Upper lobe of right lung (tissue), 1 donor: Measurements from ENCODE around the gene MITF. TPM values are rescaled to one million over a fixed set of nuclear protein-coding genes. Genes with fewer than 3 reads are reported as not detected.

Experiments
- ATAC-seq: fragments of 200-7000 bp; cut with Tn5 transposase; one replicate; pipeline ENCODE4 v1.9.1; 2020; ENCODE audit warnings: mild to moderate bottlenecking, moderate library complexity
- DNase-seq: peaks from one replicate; pipeline ENCODE4 v3.0.0-alpha.2; 2020
- H3K27ac ChIP-seq: fragments of 200-600 bp; one replicate; pipeline ENCODE4 v1.8.0; 2022
- H3K27me3 ChIP-seq: fragments of 200-600 bp; one replicate; pipeline ENCODE4 v1.8.0; 2022; ENCODE audit warnings: mild to moderate bottlenecking
- H3K36me3 ChIP-seq: fragments of 200-600 bp; one replicate; pipeline ENCODE4 v1.8.0; 2022
- H3K4me1 ChIP-seq: fragments of 200-600 bp; one replicate; pipeline ENCODE4 v1.8.0; 2022
- H3K4me3 ChIP-seq: fragments of 200-600 bp; one replicate; pipeline ENCODE4 v1.8.0; 2022; ENCODE audit warnings: mild to moderate bottlenecking
- H3K9me3 ChIP-seq: fragments of 200-600 bp; one replicate; pipeline ENCODE4 v1.8.0; 2022
- CTCF ChIP-seq: fragments of 200-600 bp; IDR thresholded peaks from one replicate; pipeline ENCODE4 v1.8.0; 2022; ENCODE audit warnings: antibody characterized with exemption
- intact Hi-C: fragments of 100-400 bp; cut with DNase I; formaldehyde crosslinking; loops from one replicate; pipeline ENCODE4 v1.11.0; 2022
- total RNA-seq: library from RNA; stranded (reverse); fragmentation: NEBNext Ultra II Directional; extraction: Animal tissue kit (Norgen Biotek cat#: 25700); gene quantifications from one replicate; pipeline ENCODE4 v1.2.1, GENCODE V29; 2021
- donor health status: DM: no; HTN: yes; CAD: no; lungs with severe emphysema.

The MITF gene
- total RNA-seq, 1 donor from 2014 or later, result 29.5 TPM

- DNase-seq, result no peak
- H3K36me3 ChIP-seq, result no peaks in the 10 kb centered on the region
- H3K4me1 ChIP-seq, result no peaks in the 10 kb centered on the region
- no peaks in the 10 kb centered on the region for H3K9me3 ChIP-seq
- H3K27ac ChIP-seq, result no peak overlapping the region
- no peak for TF ChIP-seq CTCF
- intact Hi-C loops, result no loop called here
- no peaks in the 10 kb centered on the region for H3K27me3 ChIP-seq
- no peak overlapping the region for H3K4me3 ChIP-seq
- no peak for ATAC-seq
Measured at GRCh38 chr3:69932501-69932900, 193.2 kb downstream of the MITF start.

GRCh38 chr3:69934398-69934797 is 195.1 kb downstream of the MITF start:
- intact Hi-C loops, result no loop called here
- Histone ChIP-seq H3K36me3 (no peaks in the 10 kb centered on the region), H3K27ac (no peak overlapping the region), H3K27me3 (no peaks in the 10 kb centered on the region), H3K9me3 (no peaks in the 10 kb centered on the region), H3K4me3 (no peak overlapping the region), H3K4me1 (no peaks in the 10 kb centered on the region)
- ATAC-seq, result no peak
- no peak for TF ChIP-seq CTCF
- no peak for DNase-seq

- Histone ChIP-seq H3K27ac (no peak overlapping the region), H3K9me3 (no peaks in the 10 kb centered on the region), H3K36me3 (no peaks in the 10 kb centered on the region), H3K4me1 (no peaks in the 10 kb centered on the region), H3K27me3 (no peaks in the 10 kb centered on the region), H3K4me3 (no peak overlapping the region)
- ATAC-seq, result no peak
- intact Hi-C loops, result no loop called here
- no peak for TF ChIP-seq CTCF
- DNase-seq, result no peak
Measured at GRCh38 chr3:69936266-69936665, 197.0 kb downstream of the MITF start.

GRCh38 chr3:69938061-69938460 is 198.8 kb downstream of the MITF start:
- no peak overlapping the region for H3K4me3 ChIP-seq
- ATAC-seq (no peak), DNase-seq (no peak)
- no peaks in the 10 kb centered on the region for H3K9me3 ChIP-seq
- intact Hi-C loops, result no loop called here
- no peak overlapping the region for H3K27ac ChIP-seq
- no peaks in the 10 kb centered on the region for H3K4me1 ChIP-seq
- no peak for TF ChIP-seq CTCF
- H3K36me3 ChIP-seq, result peaks cover 6% of the 10 kb centered on the region
- no peaks in the 10 kb centered on the region for H3K27me3 ChIP-seq

GRCh38 chr3:69938931-69939330 is 199.7 kb downstream of the MITF start:
- no peak for TF ChIP-seq CTCF
- intact Hi-C loops, result no loop called here
- no peak for ATAC-seq

GRCh38 chr3:69941037-69941436 is 201.8 kb downstream of the MITF start:
- ATAC-seq, result no peak
- Histone ChIP-seq H3K27ac (no peak overlapping the region), H3K36me3 (peaks cover 15% of the 10 kb centered on the region), H3K9me3 (no peaks in the 10 kb centered on the region), H3K4me1 (no peaks in the 10 kb centered on the region), H3K27me3 (no peaks in the 10 kb centered on the region), H3K4me3 (no peak overlapping the region)
- intact Hi-C loops, result no loop called here
- no peak for TF ChIP-seq CTCF
- no peak for DNase-seq

More at GRCh38 chr3:69938931-69939330, 199.7 kb downstream of the MITF start:
- Histone ChIP-seq H3K27ac (no peak overlapping the region), H3K4me1 (no peaks in the 10 kb centered on the region), H3K27me3 (no peaks in the 10 kb centered on the region), H3K9me3 (no peaks in the 10 kb centered on the region), H3K36me3 (peaks cover 6% of the 10 kb centered on the region), H3K4me3 (no peak overlapping the region)
- no peak for DNase-seq
